Fibroblast of skin of left quadriceps (primary cell): Measurements from ENCODE around the gene TCTN3.
"Not testable (repeated sequence)": the region's sequence is repeated elsewhere in the genome, so short reads cannot be mapped to it uniquely, and the experiment has no call there.

ENCODE experiments used
- DNase-seq, 2 experiments: peaks; one replicate each; pipeline ENCODE4 v3.0.0-alpha.2; 2013; ENCODE audit warnings: low read depth in 2 of 2

The TCTN3 gene, protein sequence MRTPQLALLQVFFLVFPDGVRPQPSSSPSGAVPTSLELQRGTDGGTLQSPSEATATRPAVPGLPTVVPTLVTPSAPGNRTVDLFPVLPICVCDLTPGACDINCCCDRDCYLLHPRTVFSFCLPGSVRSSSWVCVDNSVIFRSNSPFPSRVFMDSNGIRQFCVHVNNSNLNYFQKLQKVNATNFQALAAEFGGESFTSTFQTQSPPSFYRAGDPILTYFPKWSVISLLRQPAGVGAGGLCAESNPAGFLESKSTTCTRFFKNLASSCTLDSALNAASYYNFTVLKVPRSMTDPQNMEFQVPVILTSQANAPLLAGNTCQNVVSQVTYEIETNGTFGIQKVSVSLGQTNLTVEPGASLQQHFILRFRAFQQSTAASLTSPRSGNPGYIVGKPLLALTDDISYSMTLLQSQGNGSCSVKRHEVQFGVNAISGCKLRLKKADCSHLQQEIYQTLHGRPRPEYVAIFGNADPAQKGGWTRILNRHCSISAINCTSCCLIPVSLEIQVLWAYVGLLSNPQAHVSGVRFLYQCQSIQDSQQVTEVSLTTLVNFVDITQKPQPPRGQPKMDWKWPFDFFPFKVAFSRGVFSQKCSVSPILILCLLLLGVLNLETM

GRCh38 chr10:95693668-95694534 lies at the start of gene TCTN3:
TCTN3 (minus strand) TSS chr10:95693927; CDS start chr10:95693899, 28 bp downstream.
- DNase-seq, result peak; percentile 99

GRCh38 chr10:95742962-95743535 lies 49.3 kb upstream of the TCTN3 start:
- DNase-seq, result no peak

DNA sequence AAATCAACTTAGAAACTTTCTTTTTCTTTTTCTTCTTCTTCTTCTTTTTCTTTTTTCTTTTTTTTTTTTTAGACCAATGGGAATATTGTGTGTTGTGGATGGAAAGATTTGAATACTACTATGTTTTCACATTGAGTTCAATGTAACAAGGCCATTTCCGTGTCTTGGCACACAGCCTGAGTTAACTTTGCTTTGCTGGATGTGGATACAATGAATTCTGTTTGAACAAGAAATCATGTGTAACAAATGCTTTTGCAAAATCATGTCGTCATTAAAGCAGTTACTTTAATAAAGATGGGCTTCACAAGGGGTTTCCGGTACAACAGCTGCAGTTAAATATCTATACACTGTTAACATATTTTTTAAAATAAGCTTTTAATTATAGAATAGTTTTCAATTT lies 48.8 kb upstream of the TCTN3 start:
- DNase-seq, result no peak

- no peak for DNase-seq
Observed at GRCh38 chr10:95741807-95742467, 48.2 kb upstream of the TCTN3 start.

DNA sequence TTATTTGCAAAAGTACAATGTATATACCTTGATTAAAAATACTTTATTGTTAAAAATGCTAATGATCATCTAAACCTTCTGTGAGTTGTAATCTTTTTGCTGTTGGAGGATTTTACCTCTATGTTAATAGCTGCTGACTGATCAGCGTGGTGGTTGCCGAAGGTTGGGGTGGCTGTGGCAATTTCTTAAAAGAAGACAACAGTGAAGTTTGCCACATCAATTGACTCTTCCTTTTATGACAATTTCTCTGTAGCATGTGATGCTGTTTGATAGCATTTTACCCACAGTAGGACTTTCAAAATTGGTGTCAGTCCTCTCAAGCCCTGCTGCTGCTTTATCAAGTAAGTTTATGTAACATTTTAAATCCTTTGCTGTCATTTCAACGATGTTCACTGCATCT lies 45.3 kb upstream of the TCTN3 start:
- DNase-seq, result no peak

GRCh38 chr10:95732907-95733306 lies 39.2 kb upstream of the TCTN3 start:
- not testable (repeated sequence) for DNase-seq

GRCh38 chr10:95730233-95730632 lies 36.5 kb upstream of the TCTN3 start:
- DNase-seq, result no peak

GRCh38 chr10:95729323-95730055 lies 35.8 kb upstream of the TCTN3 start:
- no peak for DNase-seq

DNA sequence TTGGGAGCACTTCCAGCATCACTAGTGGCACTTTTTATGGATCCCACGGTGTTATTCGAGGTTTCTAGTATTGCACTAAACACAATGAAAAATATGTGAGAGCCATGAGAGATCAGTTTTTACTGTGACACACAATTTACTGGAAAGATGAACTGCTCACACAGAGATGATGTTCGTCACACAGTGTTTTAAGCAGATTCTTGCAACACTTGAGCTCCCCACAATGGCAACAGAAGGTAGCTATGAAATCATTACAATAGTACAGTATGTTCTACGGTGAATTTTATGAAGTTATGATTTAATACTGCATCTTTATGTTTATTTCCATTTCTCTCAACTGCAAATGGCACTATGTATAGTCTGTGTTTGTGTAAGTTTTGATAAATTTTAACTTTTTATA lies 34.8 kb upstream of the TCTN3 start:
- DNase-seq, result no peak

DNA sequence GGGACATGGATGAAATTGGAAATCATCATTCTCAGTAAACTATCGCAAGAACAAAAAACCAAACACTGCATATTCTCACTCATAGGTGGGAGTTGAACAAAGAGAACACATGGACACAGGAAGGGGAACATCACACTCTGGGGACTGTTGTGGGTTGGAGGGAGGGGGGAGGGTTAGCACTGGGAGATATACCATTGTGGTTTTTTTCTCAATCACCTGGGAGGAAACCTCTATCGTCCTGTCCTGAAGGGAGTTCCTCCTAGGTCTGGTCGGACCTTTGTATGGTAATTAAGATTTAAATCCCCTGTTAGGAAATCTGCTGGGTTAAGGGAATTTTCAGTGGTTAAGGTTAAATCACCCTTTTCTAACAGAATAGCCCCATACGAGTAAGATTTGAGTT lies 28.8 kb upstream of the TCTN3 start:
- DNase-seq, result not testable (repeated sequence)

DNA sequence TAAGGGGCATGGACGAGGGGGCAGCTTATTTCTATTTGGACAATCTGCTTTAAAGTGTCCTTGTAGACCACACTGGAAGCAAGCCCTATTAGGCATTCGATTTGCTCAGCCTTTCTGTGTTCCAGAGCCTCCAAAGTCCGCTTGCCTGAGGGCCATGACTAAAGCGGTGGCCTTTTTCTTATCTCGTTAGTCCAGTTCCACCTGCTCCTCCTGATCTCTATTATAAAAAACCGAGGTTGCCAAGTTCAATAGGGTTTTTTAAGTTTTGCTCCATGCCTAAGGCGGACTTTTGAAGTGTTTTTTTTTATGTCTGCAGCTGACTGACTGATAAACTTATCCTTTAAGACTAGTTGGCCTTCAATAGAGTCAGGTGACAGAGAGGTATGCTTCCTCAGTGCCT lies 27.0 kb upstream of the TCTN3 start:
- not testable (repeated sequence) for DNase-seq

DNA sequence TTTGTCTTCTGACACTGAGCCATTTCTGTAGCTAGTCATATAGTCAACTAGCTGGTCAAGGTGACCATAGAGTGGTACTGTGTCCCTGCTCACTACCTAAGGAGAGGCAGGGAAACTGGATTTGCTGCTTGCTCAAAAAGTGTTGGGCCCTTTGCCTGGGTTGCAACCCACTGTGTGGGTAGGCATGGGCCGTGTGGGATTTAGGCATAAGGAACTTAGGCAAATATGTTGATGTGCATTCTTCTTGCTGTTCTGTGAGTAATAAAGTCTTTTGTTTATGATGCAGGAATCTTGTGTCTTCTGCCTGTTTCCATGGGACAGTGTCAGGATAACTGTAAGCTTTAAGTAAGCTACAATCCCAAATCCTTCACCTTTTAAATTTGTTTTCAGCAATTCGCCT lies 23.1 kb upstream of the TCTN3 start:
- DNase-seq, result no peak

DNA sequence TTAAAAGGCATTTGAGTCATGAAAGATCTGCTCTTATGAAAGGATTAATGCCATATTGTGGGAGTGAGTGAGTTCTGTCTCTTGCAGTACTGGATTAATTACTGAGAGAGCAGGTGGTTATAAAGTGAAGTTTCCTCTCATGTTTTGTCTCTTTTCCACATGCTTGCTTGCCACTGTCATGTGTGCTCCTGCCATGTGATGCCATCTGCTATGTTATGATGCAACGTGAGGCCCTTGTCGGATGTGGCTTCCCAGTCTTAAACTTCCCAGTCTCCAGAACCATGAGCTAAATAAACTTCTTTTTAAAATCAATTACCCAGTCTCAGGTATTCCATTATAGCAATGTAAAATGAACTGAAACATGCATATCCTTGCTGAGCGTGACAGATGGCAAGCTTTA lies 22.7 kb upstream of the TCTN3 start:
- no peak for DNase-seq

- no peak for DNase-seq
Observed at GRCh38 chr10:95711492-95711891, 17.8 kb upstream of the TCTN3 start.

- DNase-seq, result no peak
Observed at GRCh38 chr10:95706990-95707389, 13.3 kb upstream of the TCTN3 start.

- no peak for DNase-seq
Observed at GRCh38 chr10:95706573-95706972, 12.8 kb upstream of the TCTN3 start.

DNA sequence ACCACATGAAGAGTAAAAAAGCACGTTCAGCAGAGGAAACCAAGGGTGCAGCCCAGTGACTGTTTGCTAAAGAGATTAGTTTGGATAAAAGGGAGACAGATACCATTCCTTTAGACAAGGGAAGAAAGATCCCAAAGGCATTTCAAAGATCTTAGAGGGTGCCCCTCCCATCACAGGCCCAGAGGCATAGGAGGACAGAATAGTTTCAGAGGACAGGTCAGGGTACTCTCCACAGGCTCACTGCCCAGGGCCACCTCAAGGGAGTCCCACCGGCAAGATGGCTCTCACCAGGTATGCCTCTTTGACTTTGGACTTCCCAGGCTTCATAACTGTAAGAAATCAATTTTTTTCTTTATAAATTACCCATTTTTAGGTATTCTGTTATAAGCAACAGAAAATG lies 4.7 kb upstream of the TCTN3 start:
- no peak for DNase-seq

GRCh38 chr10:95697429-95697828 lies 3.7 kb upstream of the TCTN3 start:
- DNase-seq, result no peak

- DNase-seq, result no peak
Observed at GRCh38 chr10:95694665-95695064, 938 bp upstream of the TCTN3 start.

DNA sequence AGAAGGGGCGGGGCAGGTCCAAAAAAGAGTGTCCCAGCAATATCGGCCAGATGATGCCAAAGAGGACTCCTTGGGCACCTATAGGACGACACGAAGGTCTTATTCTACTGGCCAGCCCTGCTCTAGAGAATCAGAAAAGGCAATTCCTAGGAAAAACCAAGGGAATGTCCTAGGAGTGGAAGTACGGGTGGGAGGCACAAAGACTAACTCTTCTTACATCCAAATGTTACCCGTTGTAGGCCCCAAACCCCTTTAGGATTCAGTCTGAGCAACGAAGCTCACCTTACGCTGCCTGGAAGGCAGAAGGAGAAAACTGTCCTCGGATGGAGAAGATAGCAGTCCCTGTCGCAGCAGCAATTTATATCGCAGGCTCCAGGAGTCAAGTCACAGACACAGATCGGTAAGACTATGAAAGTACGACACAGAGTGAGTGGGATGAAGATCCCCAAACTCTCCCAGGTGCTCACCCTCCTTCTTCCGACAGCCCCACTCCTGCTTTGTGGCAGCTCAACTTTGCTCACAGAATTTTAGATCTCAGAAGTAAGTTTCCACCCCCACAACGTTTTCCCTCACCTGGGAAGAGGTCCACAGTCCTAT lies 558 bp downstream of the TCTN3 start:
- DNase-seq, result no peak
